Fibroblast of the conjunctiva (primary cell): Measurements from ENCODE around the gene ELN.
A peak's percentile ranks its signal among the peaks of the same experiment; 100 is the strongest.
"Not testable (repeated sequence)": the region's sequence is repeated elsewhere in the genome, so short reads cannot be mapped to it uniquely, and the experiment has no call there.

Experiments used
- DNase-seq: peaks from one replicate; pipeline ENCODE4 v3.0.0-alpha.2; 2010; ENCODE audit warnings: low read depth

Gene ELN

GRCh38 chr7:74001150-74001494 is 26.9 kb upstream of the ELN start:
- DNase-seq = no peak

GRCh38 chr7:74002474-74003017 is 25.4 kb upstream of the ELN start:
- DNase-seq = no peak

GRCh38 chr7:74003621-74004020 is 24.4 kb upstream of the ELN start:
- DNase-seq = no peak

GRCh38 chr7:74006032-74006431 is 21.9 kb upstream of the ELN start:
- DNase-seq = no peak

GRCh38 chr7:74006451-74007241 is 21.3 kb upstream of the ELN start:
- no peak for DNase-seq

- no peak for DNase-seq
Measured at GRCh38 chr7:74007242-74007567, 20.8 kb upstream of the ELN start.

- no peak for DNase-seq
Measured at GRCh38 chr7:74008687-74009086, 19.3 kb upstream of the ELN start.

- no peak for DNase-seq
Measured at GRCh38 chr7:74009719-74010118, 18.3 kb upstream of the ELN start.

GRCh38 chr7:74010407-74010806 is 17.6 kb upstream of the ELN start:
- no peak for DNase-seq

- DNase-seq = not testable (repeated sequence)
Measured at GRCh38 chr7:74011421-74011820, 16.6 kb upstream of the ELN start.

GRCh38 chr7:74012842-74013249 is 15.1 kb upstream of the ELN start:
- DNase-seq = no peak

- DNase-seq = peak; percentile 21
Measured at GRCh38 chr7:74013539-74014272, 14.3 kb upstream of the ELN start.

- DNase-seq = no peak
Measured at GRCh38 chr7:74014931-74015330, 13.0 kb upstream of the ELN start.

GRCh38 chr7:74015670-74016069 is 12.3 kb upstream of the ELN start:
- no peak for DNase-seq

- DNase-seq = no peak
Measured at GRCh38 chr7:74017125-74017524, 10.8 kb upstream of the ELN start.

GRCh38 chr7:74018246-74018895 is 9.6 kb upstream of the ELN start:
- DNase-seq = no peak

- DNase-seq = no peak
Measured at GRCh38 chr7:74019149-74019548, 8.8 kb upstream of the ELN start.

GRCh38 chr7:74020390-74020789 is 7.6 kb upstream of the ELN start:
- no peak for DNase-seq

GRCh38 chr7:74021546-74022320 is 6.2 kb upstream of the ELN start:
- DNase-seq = no peak

- DNase-seq = no peak
Measured at GRCh38 chr7:74022507-74022906, 5.5 kb upstream of the ELN start.

GRCh38 chr7:74023092-74023536 is 4.9 kb upstream of the ELN start:
- DNase-seq = peak; percentile 60

GRCh38 chr7:74023786-74024185 is 4.2 kb upstream of the ELN start:
- no peak for DNase-seq
